Ramos (cell line): ENCODE measurements around the gene SLC6A7.

Source experiments
- in situ Hi-C: fragments of 300-500 bp; cut with MboI; formaldehyde crosslinking; loops from one replicate; pipeline ENCODE4 v1.14.3; 2022; ENCODE audit warnings: low sequenced_read_pairs; ENCODE audit not compliant: unreplicated experiment

SLC6A7 gene

DNA sequence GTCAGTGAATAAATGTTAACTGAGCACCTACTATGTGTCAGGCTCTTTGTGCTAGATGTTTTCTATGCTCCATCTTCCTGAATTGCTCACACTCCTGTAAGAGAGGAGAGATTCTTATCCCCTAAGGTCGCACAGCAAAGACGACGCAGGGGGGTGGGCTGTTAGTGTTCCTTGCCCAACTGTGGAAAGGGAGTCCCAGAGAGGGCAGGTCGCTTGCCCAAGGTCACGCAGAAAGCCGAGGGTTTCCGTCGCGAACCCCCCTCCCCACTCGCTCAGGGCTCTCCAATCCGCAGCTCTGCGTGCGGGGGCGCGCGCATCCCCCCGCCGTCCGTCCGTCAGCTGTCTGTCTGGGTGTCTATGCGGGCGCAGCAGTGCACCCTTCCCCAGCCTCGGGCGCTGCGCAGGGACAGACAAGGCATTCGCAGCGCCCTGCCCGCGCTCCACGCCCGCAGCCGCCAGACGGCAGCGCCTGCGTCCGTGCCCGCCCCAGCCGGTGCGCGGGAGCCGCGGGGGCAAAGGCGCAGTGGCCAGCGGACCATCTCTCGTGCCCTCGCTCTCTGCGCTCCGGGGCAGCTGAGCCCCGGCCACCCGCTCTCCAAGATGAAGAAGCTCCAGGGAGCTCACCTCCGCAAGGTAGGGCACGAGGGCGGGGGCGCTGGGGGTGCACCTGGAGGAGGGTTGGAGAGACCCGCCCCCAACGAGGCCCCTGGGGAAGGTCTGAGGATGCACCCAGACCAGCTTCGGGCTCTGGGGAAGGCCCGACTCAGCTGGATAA, at the start of gene SLC6A7:
Gene SLC6A7 (plus strand): TSS at position 335 of the 775 bp plus-strand sequence. CDS start 266 bp downstream, at position 601.
- in situ Hi-C loops: no loop called here

DNA sequence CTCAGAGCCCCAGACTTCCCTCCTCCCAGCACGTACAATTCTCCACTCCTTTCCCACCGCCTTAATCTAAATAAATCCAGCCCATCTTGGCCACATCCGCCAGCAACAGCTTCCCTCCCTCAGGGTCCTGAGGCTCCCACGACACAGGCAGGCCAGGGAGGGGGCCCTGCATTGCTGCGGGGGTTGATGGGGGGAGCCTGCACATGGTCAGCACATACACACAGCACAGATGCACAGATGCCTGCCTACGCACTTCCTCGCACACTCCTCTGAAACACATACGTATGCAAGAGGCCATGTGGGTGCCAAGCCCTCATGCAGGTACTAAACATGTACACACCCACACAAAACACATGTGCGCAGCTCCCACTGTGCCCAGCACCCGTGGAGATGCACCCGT, 49.0 kb upstream of the SLC6A7 start:
- in situ Hi-C loops: no loop called here

DNA sequence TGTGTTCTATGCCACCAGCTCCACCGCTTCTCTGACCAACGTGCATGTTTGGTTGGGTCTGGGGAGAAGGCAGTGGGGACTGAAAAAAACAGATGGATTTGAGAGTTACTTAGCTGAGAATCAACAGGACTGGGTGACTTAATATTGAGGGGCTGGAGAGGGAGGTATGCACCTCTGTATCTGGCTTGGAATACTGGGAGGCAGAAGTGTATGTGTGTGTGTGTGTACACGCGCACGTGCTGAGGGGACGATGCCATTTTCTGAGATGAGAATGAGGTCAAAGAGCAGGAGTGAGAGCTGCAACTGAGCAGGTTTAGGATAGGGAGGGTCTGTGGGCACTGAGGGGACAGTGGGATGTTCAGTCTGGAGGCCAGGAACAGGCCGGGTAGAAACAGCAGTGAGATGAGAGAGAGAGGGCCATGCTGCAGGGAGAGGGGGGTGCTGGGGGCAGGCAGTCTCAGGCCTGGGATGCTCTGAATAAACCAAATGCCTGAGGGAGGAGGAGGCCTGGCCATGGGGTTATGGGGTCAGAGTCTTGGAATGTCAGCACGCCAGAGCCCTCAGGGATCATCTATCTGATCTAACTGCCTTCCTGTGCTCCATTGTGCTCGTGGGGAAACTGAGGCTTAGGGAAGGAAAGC, 48.2 kb upstream of the SLC6A7 start:
- in situ Hi-C loops: no loop called here

DNA sequence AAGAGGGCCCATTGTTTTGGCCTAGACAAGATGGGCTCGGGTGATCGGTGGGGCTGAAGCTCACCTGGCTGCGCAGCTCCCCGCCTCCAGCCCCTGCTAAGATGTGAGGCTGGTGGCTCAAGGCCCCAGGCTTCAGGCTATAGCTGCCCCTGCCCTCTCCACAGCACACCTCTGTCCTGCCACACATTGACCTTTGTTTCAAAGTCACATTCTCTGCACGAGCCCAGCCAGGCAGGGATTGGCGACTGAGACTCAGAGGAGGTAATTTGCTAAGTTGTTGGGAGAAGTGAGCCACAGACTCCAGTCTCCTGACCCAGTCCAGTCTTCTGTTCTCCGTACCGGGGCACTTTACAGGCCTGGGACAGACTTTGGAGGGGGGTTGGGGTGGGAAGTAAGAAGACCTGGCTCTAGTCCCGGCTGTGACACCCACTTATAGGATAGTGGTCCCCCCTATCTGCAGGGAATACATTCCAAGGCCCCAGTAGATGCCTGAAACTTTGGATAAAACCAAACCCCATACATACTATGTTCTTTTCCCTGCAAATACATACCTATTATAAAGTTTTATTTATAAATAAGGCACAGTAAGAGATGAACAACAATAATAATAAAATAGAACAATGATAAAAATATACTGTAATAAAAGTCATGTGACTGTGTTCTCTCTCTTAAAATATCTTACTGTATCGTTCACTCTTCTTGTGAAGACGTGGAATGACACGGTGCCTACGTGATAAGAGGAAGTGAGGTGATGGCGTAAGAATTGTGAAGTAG, 47.5 kb upstream of the SLC6A7 start:
- in situ Hi-C loops: no loop called here

DNA sequence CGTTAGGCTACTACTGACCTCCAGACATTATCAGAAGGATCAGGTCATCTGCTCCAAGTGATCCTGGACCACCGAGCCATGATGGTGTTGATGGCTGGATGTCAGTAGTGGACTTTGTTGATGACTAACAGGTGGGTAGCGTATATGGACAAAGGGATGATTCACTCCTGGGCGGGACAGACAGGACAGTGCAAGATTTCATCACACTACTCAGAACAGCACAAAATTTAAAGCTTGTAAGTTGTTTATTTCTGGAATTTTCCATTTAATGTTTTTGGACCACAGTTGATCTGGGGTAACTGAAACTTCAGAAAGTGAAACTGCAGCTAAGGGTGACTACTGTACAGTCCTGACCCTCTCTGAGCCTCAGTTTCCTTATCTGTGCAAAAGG, 46.9 kb upstream of the SLC6A7 start:
- in situ Hi-C loops: no loop called here

DNA sequence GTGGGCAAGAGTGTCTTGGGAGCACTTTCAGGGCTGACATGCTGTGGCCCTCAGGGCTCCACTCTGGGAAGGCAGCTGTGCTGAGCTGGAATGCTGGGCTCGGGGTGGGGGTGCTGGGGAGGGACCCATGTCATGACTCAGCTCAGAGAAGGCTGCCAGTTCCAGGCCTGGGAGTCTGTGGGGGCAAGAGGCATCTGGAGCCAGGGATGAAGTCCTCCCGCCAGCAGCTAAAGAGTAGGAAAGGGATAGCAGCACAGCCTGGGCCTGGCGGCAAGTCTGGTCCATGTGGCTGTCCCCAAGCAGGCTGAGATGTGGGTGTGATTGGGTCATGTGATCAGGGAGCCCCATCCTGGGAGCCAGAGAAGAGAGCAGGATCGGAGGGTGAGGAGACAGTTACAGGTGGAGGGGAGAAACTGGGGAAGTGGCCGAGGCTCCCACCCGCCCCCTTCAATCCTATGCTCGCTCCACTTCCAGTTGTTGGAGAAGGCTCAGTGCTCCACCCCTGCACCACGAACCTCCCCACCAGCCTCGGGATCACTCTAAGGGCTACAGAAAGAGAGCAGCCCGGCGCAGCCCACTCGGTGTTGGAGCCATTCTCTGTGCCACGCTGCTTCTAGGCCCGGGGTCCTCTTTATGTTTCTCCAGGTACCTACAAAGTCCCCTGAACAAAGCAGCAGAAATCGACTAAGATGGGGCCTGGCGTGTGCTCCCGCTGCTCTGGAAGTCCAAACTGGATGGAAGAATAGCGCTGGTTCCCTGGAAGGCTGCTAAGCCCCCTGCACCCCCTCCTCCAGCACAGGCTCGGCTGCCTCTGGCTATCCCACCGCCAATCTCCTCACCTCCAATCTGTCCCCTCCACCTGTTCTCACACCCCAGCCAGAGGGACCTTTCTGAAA, 46.3 kb upstream of the SLC6A7 start:
- in situ Hi-C loops: no loop called here

DNA sequence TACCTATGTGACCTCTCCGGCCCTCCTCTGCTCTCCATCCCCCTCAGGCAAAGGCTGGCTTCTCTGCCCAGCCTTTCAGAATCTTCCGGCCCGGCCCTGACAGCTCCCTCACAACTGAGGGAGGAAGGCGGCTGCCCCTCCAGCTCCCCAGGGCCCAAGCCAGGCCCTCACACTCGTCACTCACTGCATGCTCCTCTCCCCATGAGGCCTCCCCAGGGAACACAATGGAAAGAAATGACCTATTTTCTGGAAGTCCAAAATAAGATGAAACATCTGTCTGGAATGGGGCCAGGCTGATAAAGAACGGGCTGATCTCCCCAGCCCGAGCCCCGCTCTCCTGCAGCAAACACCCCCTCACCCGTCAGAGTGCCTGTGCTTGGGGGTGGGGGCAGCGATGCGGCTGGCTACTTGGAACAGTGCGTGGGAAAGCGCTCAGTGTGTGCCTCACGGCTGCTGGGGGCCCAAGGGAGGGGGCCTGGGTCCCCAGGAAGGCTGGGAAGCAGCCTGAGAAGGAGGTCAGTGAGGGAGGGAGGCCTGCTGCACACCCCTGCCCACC, 45.5 kb upstream of the SLC6A7 start:
- in situ Hi-C loops: no loop called here

DNA sequence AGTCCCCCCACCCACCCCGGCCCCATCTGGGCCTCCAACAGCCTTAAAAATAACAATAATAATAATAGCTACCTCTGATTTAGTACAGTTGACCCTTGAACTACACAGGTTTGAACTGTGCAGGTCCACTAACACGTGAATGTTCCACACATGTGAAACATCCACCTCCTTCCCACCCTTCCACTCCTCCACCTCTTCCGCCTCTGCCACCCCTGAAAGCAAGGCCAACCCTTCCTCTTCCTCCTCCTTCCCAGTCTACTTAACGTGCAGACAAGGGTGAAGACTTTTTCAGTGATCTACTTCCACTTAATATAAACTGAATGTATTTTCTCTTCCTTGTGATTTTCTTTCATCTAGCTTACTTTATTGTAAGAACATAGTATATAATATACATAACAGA, 45.0 kb upstream of the SLC6A7 start:
- in situ Hi-C loops: no loop called here

DNA sequence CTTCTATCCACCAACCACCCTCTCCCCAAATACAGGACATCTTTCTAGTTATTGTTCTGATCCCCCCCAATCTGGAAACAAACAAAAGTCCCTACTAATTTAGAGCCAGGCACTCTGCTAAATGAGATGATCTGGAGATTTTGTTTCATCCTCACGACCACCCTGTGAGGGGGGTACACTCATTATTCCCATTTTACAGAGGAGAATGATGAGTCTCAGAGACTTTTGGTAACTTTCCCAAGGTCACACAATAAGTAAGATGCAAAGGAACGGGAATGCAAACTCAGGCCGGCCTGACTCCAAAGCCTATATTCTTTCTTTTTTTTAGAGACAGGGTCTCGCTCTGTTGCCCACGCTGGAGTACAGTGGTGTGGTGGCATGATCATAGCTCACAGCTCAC, 43.6 kb upstream of the SLC6A7 start:
- in situ Hi-C loops: no loop called here

DNA sequence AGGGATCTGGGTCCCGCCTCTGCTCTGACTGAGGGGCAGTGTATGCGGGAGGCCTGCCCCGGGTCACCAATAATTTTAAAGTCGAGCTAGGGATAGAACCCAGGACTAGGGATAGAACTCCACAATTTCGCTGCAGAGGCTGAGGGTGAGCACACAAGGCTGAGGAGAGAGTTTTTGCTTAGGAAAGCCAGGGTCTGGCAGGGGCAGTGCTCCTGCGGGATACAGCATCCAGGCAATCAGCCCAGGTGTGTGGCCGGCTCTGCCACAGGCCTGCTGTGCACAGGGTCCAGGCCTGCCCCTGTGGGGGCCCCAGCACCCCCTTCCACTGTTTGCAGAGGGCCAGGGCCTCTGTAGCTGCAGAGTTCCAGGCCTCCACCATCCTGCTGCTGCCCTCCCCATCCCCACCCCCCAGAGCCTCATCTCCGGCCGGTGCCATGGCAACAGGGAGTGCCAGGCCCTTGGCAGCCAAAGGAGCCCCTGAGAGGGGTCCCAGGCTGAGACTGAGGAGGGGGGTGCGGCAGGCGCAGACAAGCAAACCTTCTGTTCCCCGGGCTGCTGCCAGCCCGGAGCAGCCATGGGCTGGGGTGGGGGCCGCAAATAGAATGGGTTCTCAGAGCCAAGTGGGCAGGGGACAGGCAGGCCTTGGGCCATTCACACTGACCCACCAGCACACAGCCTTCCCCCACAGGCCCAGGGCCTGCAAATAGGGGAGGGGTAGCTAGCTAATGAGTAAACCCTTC, 42.8 kb upstream of the SLC6A7 start:
- in situ Hi-C loops: no loop called here

DNA sequence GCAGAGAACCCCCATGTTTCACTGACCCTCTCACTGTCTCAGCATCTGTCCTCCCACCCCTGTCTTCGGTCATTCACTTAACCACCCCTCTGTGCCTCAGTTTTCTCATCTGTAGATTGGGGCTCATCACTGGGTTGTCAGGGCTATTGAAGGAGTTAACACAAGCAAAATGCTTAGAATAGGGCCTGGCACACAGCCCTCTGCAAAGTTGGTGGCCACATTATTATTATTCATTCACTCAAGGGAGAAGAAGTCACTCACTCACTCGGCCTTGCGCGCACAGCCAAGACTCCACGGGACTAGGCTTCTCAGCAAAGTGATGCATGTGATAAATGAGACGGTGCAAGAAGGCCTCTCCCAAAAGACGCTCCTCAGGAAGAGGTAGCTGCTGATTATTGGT, 42.2 kb upstream of the SLC6A7 start:
- in situ Hi-C loops: no loop called here

DNA sequence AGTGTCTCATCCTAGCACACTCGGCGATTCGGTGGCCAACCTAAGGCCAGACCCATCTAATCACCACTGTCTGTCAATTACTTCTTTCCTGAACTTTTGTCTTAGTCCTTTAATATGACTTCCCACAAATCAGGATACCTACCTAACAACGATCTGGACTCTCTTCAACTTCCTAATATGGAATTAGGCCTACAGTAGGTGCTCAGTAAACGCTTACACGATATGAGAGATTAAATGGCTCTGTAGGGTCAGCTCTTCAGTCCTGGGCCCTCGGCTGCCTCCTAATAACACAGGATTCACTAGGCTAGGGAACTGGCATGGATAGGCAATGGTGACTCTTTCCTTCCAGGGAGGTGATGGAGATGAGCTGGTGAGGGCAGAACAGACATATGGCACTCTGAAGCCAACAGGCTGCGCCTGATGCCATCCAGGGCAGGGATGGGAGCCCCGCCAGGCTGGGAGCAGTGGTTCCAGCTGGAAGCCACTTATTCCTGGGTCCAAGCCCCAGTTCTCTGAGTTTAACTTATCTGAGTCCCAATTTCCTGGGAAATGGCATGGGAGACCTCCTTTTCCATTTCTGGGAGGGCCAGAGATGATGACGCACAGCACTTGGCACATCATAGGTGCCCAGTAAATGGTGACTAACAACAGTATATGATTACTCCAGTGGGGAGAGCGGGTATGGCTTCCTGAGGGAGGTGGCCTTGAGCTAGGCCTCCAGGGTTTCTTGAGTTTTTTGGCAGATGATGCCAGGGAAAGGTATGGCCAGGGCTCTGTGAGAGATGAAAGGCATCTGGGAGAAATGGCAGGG, 41.5 kb upstream of the SLC6A7 start:
- in situ Hi-C loops: no loop called here

DNA sequence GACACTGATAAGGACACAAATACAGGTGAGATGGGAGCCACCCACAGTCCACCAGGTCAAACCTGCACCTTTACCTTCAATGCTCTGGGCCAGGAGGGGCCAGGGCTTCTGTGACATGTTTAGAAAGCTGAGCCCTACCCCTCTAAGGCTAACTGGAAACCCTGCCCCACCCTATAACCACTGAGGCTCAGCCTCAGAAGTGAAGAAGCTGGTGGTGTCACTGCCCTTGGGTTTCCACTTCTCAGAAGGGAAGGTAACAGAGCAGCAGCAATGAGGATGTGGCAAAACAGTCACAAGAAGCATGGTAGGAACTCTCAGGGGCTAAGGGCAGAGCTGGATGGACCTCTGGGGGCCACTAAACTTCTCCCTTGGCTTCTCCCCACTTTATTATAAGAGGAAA, 40.2 kb upstream of the SLC6A7 start:
- in situ Hi-C loops: no loop called here

DNA sequence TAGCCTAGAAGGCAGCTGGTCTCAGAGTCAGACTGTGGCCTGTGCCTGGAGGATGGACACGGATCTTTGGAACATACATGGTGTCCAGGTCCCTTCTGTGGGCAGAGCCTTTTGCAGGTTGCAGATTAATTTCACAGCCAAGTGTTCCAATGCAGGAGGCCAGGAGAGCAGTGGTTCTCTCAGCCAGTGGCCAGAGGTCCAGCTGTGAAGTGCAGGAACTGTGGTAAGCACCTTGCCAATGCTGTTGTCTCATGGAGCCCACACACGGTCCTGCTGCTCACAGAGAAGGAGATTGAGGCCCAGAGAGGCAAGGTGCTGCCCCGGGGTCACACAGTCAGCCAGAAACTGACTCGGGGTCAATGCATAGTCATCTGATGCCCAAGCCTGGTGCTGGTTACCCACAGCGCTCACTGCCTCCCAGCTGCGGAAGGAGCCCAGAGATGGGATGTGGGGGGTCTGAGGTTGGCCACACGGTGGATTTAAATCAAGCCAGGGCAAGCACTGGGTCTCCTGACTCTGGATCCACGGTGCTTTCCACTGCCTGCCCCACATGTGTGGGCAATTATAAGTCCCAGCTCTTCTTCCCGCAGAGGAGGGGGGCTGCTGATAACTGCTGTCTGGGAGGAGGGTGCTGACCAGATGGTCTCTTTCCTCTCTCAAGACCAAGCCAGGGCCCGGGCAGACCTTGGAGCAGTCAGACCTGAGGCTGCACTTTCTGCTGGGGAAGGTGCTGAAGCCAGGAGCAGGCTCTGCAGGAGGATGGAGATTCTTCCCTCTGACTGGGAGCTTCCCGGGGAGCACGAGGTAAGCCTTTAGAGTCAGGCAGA, 37.0 kb upstream of the SLC6A7 start:
- in situ Hi-C loops: no loop called here

DNA sequence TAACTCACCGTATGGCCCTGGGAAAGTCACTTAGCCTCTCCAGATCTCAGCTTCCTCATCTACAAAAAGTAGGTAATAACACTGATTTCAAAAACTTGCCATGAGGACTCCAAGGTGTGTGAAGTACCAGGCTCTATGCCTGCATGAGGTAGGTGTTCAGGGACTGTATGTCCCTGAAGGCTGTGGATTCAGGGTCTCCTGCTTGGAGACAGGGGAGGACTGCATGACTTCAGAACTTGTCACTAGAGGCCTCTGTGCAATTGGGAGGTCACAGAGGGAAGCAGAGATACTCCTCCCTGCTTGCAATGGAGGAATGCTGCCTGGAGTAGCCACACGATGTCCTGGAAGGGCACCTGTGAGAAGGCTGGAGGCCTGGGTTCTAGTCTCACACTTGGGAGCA, 36.4 kb upstream of the SLC6A7 start:
- in situ Hi-C loops: no loop called here

DNA sequence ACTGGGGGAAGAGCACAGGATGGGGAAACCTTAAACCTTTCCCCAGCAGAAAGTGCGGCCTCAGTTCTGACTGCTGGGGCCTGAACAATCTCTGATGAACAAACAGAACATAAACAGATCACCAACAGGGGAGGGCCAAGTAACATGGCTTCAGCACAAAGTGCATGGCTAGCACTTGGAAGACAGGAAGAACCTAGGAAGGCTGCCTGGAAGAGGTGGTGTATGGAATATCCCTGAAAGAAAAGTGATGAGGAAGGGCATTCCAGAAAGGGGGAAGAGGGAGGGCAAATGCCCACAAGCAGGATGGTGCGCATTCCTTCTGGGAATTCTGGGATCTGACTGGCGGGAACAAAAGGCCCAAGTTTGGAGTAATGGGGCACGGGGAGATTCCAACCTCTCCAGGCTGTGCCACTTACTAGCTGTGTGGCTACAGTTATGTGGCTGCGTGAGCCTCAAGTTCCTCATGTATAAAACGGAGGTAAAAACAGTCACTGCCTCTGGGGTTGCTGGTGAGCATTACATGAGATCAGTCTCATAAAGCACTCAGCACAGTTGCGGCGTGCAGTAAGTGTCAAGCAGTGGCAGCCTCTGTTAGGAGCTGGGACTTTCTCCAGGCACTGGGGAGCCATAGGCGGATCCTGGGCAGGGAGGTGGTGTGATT, 35.8 kb upstream of the SLC6A7 start:
- in situ Hi-C loops: no loop called here

DNA sequence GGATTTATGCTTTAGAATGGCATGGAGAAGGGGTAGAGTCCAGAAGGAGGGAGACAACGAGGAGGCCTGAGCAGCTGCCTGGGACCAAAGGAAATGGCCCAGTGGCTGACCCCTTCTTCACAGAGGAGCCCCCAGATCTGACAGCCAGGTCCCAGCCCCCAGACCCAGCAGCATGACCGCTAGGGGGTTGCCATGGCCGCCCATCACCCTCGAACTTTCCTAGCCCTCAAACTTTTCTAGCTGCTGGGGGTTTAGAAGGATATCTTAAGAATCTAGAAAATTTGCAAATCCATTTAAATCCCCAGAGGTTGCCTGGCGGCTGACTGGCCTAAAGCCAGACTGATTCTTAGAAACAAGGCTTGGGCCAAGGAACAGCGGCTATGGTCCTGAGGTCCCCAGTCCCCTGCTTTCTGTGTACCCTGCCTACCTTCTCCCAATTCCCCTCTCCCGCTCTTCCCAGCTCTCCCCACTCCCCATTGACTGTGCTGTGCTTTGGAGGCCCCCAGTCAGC, 35.2 kb upstream of the SLC6A7 start:
- in situ Hi-C loops: no loop called here
